Prostate gland (tissue), 2 donors: ENCODE measurements around the gene TMEM185B.
"Not testable (repeated sequence)": the region's sequence is repeated elsewhere in the genome, so short reads cannot be mapped to it uniquely, and the experiment has no call there.

Experiments
- POLR2AphosphoS5 ChIP-seq: sonication (generic); formaldehyde crosslinking; IDR thresholded peaks from one replicate; pipeline ENCODE4 v1.6.1; 2017; ENCODE audit warnings: antibody characterized with exemption
- TF ChIP-seq, protein P1 (sequence below), 4 experiments: fragments of 200-600 bp in 2 of 4; fragments of 450-650 bp in 2 of 4; sonication (generic) in 2 of 4; IDR thresholded peaks; 1 replicate in 3 of 4; 2 replicates in 1 of 4; pipeline ENCODE4 v1.5.1; 2016 to 2019; ENCODE audit warnings: antibody characterized with exemption in 4 of 4, mild to moderate bottlenecking in 2 of 4, moderate library complexity in 2 of 4

DNA sequence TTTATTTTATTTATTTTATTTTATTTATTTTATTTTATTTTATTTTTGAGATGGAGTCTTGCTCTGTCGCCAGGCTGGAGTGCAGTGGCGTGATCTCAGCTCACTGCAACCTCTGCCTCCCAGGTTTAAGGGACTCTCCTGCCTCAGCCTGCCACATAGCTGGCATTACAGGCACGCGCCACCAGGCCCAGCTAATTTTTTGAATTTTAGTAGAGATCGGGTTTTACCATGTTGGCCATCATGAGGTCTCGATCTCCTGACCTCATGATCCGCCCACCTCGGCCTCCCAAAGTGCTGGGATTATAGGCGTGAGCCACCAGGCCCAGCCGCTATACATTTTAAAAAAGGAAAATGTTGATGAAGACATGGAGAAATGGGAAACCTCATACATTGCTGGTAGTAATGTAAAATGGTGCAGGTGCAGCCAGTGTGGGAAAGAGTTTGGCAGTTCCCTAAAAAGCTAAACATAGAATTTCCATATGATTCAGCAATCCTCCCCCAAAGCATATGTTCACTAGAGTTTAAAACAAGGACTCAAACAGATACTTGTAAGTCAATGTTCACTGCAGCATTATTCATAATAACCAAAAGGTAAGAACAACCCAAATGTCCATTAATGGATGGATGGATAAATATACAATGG lies 23.3 kb downstream of the TMEM185B start:
- TF ChIP-seq, protein P1, sequence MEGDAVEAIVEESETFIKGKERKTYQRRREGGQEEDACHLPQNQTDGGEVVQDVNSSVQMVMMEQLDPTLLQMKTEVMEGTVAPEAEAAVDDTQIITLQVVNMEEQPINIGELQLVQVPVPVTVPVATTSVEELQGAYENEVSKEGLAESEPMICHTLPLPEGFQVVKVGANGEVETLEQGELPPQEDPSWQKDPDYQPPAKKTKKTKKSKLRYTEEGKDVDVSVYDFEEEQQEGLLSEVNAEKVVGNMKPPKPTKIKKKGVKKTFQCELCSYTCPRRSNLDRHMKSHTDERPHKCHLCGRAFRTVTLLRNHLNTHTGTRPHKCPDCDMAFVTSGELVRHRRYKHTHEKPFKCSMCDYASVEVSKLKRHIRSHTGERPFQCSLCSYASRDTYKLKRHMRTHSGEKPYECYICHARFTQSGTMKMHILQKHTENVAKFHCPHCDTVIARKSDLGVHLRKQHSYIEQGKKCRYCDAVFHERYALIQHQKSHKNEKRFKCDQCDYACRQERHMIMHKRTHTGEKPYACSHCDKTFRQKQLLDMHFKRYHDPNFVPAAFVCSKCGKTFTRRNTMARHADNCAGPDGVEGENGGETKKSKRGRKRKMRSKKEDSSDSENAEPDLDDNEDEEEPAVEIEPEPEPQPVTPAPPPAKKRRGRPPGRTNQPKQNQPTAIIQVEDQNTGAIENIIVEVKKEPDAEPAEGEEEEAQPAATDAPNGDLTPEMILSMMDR (IDR thresholded peaks at IDR 0.05), result not testable (repeated sequence)
- not testable (repeated sequence) for TF ChIP-seq POLR2AphosphoS5
